Thoracic aorta (tissue), 2 donors: ENCODE data around the gene KCNC2. TPM values are rescaled to one million over a fixed set of nuclear protein-coding genes. Genes with fewer than 3 reads are reported as not detected.

Experiments
- ATAC-seq: fragments of 150-250 bp; one replicate; pipeline ENCODE4 v1.8.0; 2017; ENCODE audit warnings: low read depth; ENCODE audit not compliant: insufficient number of reproducible peaks, low FRiP score
- DNase-seq: peaks from one replicate; pipeline ENCODE4 v3.0.0-alpha.2; 2020; ENCODE audit warnings: low spot score
- H3K27ac ChIP-seq, 2 donors: fragments of 200-600 bp; sonication (generic); 1 replicate in 1 of 2; 2 replicates in 1 of 2; pipeline ENCODE4 v1.5.1; 2016; ENCODE audit warnings: mild to moderate bottlenecking in 2 of 2, moderate library complexity in 2 of 2
- H3K27me3 ChIP-seq: fragments of 200-600 bp; sonication (generic); replicated peaks from 2 replicates; pipeline ENCODE4 v1.6.0; 2016; ENCODE audit warnings: mild to moderate bottlenecking; ENCODE audit not compliant: insufficient read depth
- H3K36me3 ChIP-seq: fragments of 200-600 bp; sonication (generic); one replicate; pipeline ENCODE4 v1.5.1; 2016
- H3K4me1 ChIP-seq, 2 donors: fragments of 200-600 bp; sonication (generic); 1 replicate in 1 of 2; 2 replicates in 1 of 2; pipeline versions ENCODE4 v1.5.1 to v1.6.0; 2016; ENCODE audit warnings: low read depth in 2 of 2, mild to moderate bottlenecking in 1 of 2; ENCODE audit not compliant: control insufficient read depth in 1 of 2
- H3K4me3 ChIP-seq: fragments of 200-600 bp; sonication (generic); 2 replicates; pipeline ENCODE4 v1.5.1; 2016; ENCODE audit warnings: mild to moderate bottlenecking
- H3K9me3 ChIP-seq: fragments of 200-600 bp; sonication (generic); 2 replicates; pipeline ENCODE4 v1.5.1; 2016
- CTCF ChIP-seq: fragments of 200-600 bp; sonication (generic); IDR thresholded peaks from one replicate; pipeline ENCODE4 v1.5.1; 2019; ENCODE audit warnings: antibody characterized with exemption
- total RNA-seq, 2 donors: library from RNA; depleted of rRNA; stranded (reverse); fragments of >200 nt; gene quantifications; one replicate each; pipeline versions ENCODE4 v1.1.0 to v1.2.3, GENCODE V29; 2016

Gene KCNC2
- not detected for total RNA-seq

- no peaks in the 10 kb centered on the region for H3K9me3 ChIP-seq
- peak within 1 kb of the TSS; percentile 15 for H3K4me3 ChIP-seq
- no peak within 1 kb of the TSS for H3K27ac ChIP-seq
- peaks cover 6% of the 10 kb centered on the region for H3K27me3 ChIP-seq
- no peak for DNase-seq
- no peak for TF ChIP-seq CTCF
- H3K4me1 ChIP-seq, result no peaks in the 10 kb centered on the region
- ATAC-seq, result no peak
- no peaks in the 10 kb centered on the region for H3K36me3 ChIP-seq
Measured at GRCh38 chr12:75209812-75210138, at the start of gene KCNC2. Gene KCNC2 (minus strand): TSS chr12:75209839.

GRCh38 chr12:75259143-75259542 is 49.5 kb upstream of the KCNC2 start:
- H3K27me3 ChIP-seq, result no peaks in the 10 kb centered on the region
- no peak overlapping the region for H3K4me3 ChIP-seq
- DNase-seq (no peak), ATAC-seq (no peak)
- H3K27ac ChIP-seq, result no peak overlapping the region
- no peak for TF ChIP-seq CTCF
- no peaks in the 10 kb centered on the region for H3K9me3 ChIP-seq
- H3K36me3 ChIP-seq, result no peaks in the 10 kb centered on the region
- no peaks in the 10 kb centered on the region for H3K4me1 ChIP-seq

GRCh38 chr12:75257510-75257909 is 47.9 kb upstream of the KCNC2 start:
- H3K27ac ChIP-seq, result no peak overlapping the region
- no peak for TF ChIP-seq CTCF
- ATAC-seq (no peak), DNase-seq (no peak)
- H3K27me3 ChIP-seq, result no peaks in the 10 kb centered on the region
- H3K4me1 ChIP-seq, result no peaks in the 10 kb centered on the region
- H3K36me3 ChIP-seq, result no peaks in the 10 kb centered on the region
- H3K4me3 ChIP-seq, result no peak overlapping the region
- no peaks in the 10 kb centered on the region for H3K9me3 ChIP-seq

- H3K9me3 ChIP-seq, result no peaks in the 10 kb centered on the region
- TF ChIP-seq CTCF, result no peak
- ATAC-seq (no peak), DNase-seq (no peak)
- H3K27ac ChIP-seq, result no peak overlapping the region
- no peaks in the 10 kb centered on the region for H3K27me3 ChIP-seq
- no peaks in the 10 kb centered on the region for H3K4me1 ChIP-seq
- no peak overlapping the region for H3K4me3 ChIP-seq
- H3K36me3 ChIP-seq, result no peaks in the 10 kb centered on the region
Measured at GRCh38 chr12:75245108-75245507, 35.5 kb upstream of the KCNC2 start.

GRCh38 chr12:75239987-75240386 is 30.3 kb upstream of the KCNC2 start:
- Histone ChIP-seq H3K4me3 (no peak overlapping the region), H3K36me3 (no peaks in the 10 kb centered on the region), H3K27ac (no peak overlapping the region), H3K9me3 (no peaks in the 10 kb centered on the region), H3K27me3 (no peaks in the 10 kb centered on the region), H3K4me1 (no peaks in the 10 kb centered on the region)
- TF ChIP-seq CTCF, result no peak
- DNase-seq, result no peak
- no peak for ATAC-seq
